OCI-LY1 (cell line): ENCODE measurements around the gene FAM222A.

ENCODE experiments used
- CTCF ChIP-seq: fragments of 200-600 bp; sonication (generic), shearing (Covaris generic); IDR thresholded peaks from 2 replicates; pipeline ENCODE4 v1.5.1; 2017; ENCODE audit warnings: mild to moderate bottlenecking, antibody characterized with exemption, low read length, moderate library complexity, mixed read lengths
- EZH2 ChIP-seq: fragments of 200-600 bp; sonication (generic), shearing (Covaris generic); IDR thresholded peaks from 2 replicates; pipeline ENCODE4 v1.8.0; 2017; ENCODE audit warnings: borderline replicate concordance, mixed run types, mild to moderate bottlenecking, antibody characterized with exemption, low read length, moderate library complexity, mixed read lengths

GRCh38 chr12:109760031-109760929 is 46.7 kb downstream of the FAM222A start:
- TF ChIP-seq CTCF (no peak), EZH2 (no peak)
